Uterus (tissue), 2 donors: ENCODE measurements around the gene SCT.

Experiments used
- CTCF ChIP-seq, 4 experiments: fragments of 200-600 bp in 2 of 4; fragments of 450-650 bp in 2 of 4; sonication (generic) in 2 of 4; IDR thresholded peaks; one replicate each; pipeline ENCODE4 v1.5.1; 2016 to 2019; ENCODE audit warnings: antibody characterized with exemption in 4 of 4, mild to moderate bottlenecking in 2 of 4, moderate library complexity in 1 of 4
- POLR2A ChIP-seq, 2 donors: fragments of 450-650 bp; IDR thresholded peaks; one replicate each; pipeline ENCODE4 v1.6.1; 2016; ENCODE audit warnings: antibody characterized with exemption in 2 of 2, mild to moderate bottlenecking in 1 of 2, moderate library complexity in 1 of 2

- no peak for TF ChIP-seq POLR2A (IDR thresholded peaks at IDR 0.05)
- no peak for TF ChIP-seq CTCF (IDR thresholded peaks at IDR 0.05)
These were observed 10.3 kb upstream of the SCT start for GRCh38 chr11:637333-637592.
